B cell (primary cell): ENCODE results near the gene PRRC2A.

Experiments used
- EZH2 ChIP-seq: IDR thresholded peaks from 2 replicates; pipeline ENCODE4 v1.6.1; 2012; ENCODE audit warnings: borderline replicate concordance, low read depth, mild to moderate bottlenecking, moderate library complexity, low read length; ENCODE audit not compliant: insufficient read depth, poor library complexity, severe bottlenecking
- TF ChIP-seq, protein P1 (sequence below): fragments of 200-600 bp; IDR thresholded peaks from one replicate; pipeline ENCODE4 v1.8.0; 2022; ENCODE audit warnings: antibody characterized with exemption, mild to moderate bottlenecking

DNA sequence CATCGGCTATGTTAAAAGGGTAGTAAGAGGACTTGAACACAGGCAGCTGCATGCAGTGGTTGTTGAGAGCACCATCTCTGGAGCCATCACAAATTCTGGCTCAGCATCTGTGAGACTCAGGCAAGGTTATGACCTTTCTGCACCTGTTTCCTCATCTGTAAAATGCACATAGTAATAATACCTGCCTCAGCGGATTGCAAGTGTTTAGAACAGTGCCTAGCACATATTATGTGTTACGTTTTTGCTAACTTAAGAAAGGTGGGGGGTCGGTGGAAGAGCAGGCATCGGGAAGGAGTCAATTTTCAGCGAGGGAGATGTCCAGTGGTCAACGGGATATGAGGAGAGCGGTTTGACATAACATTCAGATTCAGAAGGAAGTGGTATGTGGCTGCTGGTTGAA is 57.4 kb downstream of the PRRC2A start:
- TF ChIP-seq, protein P1, sequence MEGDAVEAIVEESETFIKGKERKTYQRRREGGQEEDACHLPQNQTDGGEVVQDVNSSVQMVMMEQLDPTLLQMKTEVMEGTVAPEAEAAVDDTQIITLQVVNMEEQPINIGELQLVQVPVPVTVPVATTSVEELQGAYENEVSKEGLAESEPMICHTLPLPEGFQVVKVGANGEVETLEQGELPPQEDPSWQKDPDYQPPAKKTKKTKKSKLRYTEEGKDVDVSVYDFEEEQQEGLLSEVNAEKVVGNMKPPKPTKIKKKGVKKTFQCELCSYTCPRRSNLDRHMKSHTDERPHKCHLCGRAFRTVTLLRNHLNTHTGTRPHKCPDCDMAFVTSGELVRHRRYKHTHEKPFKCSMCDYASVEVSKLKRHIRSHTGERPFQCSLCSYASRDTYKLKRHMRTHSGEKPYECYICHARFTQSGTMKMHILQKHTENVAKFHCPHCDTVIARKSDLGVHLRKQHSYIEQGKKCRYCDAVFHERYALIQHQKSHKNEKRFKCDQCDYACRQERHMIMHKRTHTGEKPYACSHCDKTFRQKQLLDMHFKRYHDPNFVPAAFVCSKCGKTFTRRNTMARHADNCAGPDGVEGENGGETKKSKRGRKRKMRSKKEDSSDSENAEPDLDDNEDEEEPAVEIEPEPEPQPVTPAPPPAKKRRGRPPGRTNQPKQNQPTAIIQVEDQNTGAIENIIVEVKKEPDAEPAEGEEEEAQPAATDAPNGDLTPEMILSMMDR = no peak
- TF ChIP-seq EZH2 = no peak
